ENCODE measurements around the gene CHST12. TPM values are rescaled to one million over a fixed set of nuclear protein-coding genes. Genes with fewer than 3 reads are reported as not detected.

The CHST12 gene
- polyA plus RNA-seq, 1 donor from 2014 or later, result 6.4 TPM

GRCh38 chr7:2493205-2494164 lies 90.1 kb downstream of the CHST12 start:
- Histone ChIP-seq H4K20me1 (ENCODE audit: insufficient read depth) (no peaks in the 10 kb centered on the region), H2AFZ (ENCODE audit: low read depth, low read length) (no peak overlapping the region), H3K27ac (ENCODE audit: low read length) (no peak overlapping the region), H3K4me3 (ENCODE audit: low read length) (no peak overlapping the region), H3F3A (ENCODE audit: insufficient read depth, low read length, poor library complexity, severe bottlenecking) (no peaks in the 10 kb centered on the region), H3K9me3 (ENCODE audit: low read length) (no peaks in the 10 kb centered on the region), H3K4me2 (ENCODE audit: low read length) (no peak overlapping the region), H3K27me3 (ENCODE audit: insufficient read depth, low read depth, low read length) (no peaks in the 10 kb centered on the region), H3K9me2 (ENCODE audit: insufficient read depth, low read length) (no peaks in the 10 kb centered on the region), H3K79me2 (replicated peaks; ENCODE audit: insufficient read depth, low read length) (no peaks in the 10 kb centered on the region), H3K36me3 (ENCODE audit: insufficient read depth, low read length) (no peaks in the 10 kb centered on the region), H3K9ac (ENCODE audit: low read length) (no peak overlapping the region)
- TF ChIP-seq CTCF (IDR thresholded peaks at IDR 0.05; ENCODE audit: poor library complexity, severe bottlenecking), result no peak
- TF ChIP-seq MXI1 (conservative IDR thresholded peaks at IDR 0.05; ENCODE audit: poor library complexity, severe bottlenecking), result no peak
- TF ChIP-seq POLR2AphosphoS5 (IDR thresholded peaks at IDR 0.05), result no peak
- TF ChIP-seq EZH2 (IDR thresholded peaks at IDR 0.05; ENCODE audit: borderline replicate concordance, insufficient read depth, low read length, poor library complexity, severe bottlenecking), result no peak

- H3K9me2 ChIP-seq (ENCODE audit: insufficient read depth, low read length), result no peaks in the 10 kb centered on the region
- H3K36me3 ChIP-seq (ENCODE audit: insufficient read depth, low read length), result no peaks in the 10 kb centered on the region
- H3F3A ChIP-seq (ENCODE audit: insufficient read depth, low read length, poor library complexity, severe bottlenecking), result no peaks in the 10 kb centered on the region
- no peak overlapping the region for H3K4me2 ChIP-seq (ENCODE audit: low read length)
- no peak overlapping the region for H2AFZ ChIP-seq (ENCODE audit: low read depth, low read length)
- no peaks in the 10 kb centered on the region for H3K79me2 ChIP-seq (replicated peaks; ENCODE audit: insufficient read depth, low read length)
- H3K27me3 ChIP-seq (ENCODE audit: insufficient read depth, low read depth, low read length), result no peaks in the 10 kb centered on the region
- no peak overlapping the region for H3K9ac ChIP-seq (ENCODE audit: low read length)
- H3K9me3 ChIP-seq (ENCODE audit: low read length), result no peaks in the 10 kb centered on the region
- no peak overlapping the region for H3K27ac ChIP-seq (ENCODE audit: low read length)
- H4K20me1 ChIP-seq (ENCODE audit: insufficient read depth), result no peaks in the 10 kb centered on the region
- TF ChIP-seq EP300 (conservative IDR thresholded peaks at IDR 0.05; ENCODE audit: poor library complexity, severe bottlenecking) (no peak), MXI1 (conservative IDR thresholded peaks at IDR 0.05; ENCODE audit: poor library complexity, severe bottlenecking) (no peak), SMC3 (conservative IDR thresholded peaks at IDR 0.05; ENCODE audit: poor library complexity) (no peak), CTCF (IDR thresholded peaks at IDR 0.05; ENCODE audit: poor library complexity, severe bottlenecking) (no peak), RAD21 (conservative IDR thresholded peaks at IDR 0.05) (no peak), REST (IDR thresholded peaks at IDR 0.05; ENCODE audit: borderline replicate concordance) (no peak), TAF1 (IDR thresholded peaks at IDR 0.05; ENCODE audit: low read depth) (no peak), POLR2AphosphoS5 (IDR thresholded peaks at IDR 0.05) (no peak)
- H3K4me3 ChIP-seq (ENCODE audit: low read length), result no peak overlapping the region
These were observed 91.0 kb downstream of the CHST12 start for GRCh38 chr7:2494191-2495130.

All from neural cell (in vitro differentiated cells).